ENCODE data around the gene GDPD4. TPM values are rescaled to one million over a fixed set of nuclear protein-coding genes. Genes with fewer than 3 reads are reported as not detected.

The GDPD4 gene
- total RNA-seq, 1 donor, result not detected

DNA sequence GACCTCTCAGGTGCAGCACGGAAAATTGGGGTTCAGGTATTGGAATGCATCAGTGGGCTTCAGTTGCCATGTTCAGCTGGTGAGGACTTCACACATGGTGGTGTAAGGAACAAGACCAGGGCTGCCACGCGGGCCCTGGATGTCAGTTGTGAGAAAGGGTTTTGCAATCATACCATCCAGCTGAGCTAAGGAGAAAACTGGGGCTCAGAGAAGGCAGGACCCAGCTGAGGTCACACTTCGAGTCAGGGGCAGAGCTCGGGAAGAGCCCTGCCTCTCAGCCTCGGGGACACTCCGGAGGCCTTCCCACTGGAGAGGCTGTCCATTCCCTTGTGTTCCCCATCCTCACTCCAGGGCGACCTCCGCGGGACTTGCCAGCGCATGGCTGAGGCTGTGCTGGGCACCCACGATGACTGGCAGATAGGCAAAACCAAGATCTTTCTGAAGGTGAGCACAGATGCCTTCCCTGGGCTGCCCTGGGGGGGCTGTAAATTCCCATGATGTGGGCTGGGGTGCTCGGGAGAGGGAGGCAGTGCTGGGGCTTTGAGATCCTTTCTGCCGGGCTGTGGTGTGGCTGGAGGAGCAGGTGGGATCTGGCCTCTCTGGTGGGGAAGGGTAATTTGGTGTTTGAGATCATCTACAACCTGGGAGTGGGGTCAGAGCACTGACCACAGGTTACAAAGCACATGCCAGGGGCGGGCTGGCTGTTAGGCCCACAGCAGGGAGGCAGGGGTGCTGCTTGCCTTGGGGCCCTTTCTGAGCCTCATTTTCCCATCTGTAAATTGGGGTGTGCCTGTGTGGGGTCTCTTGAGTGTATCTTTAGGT, 126.3 kb downstream of the GDPD4 start:
- no peaks in the 10 kb centered on the region for H3K9me3 ChIP-seq (ENCODE audit: low read depth, low read length)
- H3K4me3 ChIP-seq (ENCODE audit: low read length), result no peak overlapping the region
- H3K4me1 ChIP-seq (ENCODE audit: insufficient read depth, low read length), result peaks cover 23% of the 10 kb centered on the region
- no peaks in the 10 kb centered on the region for H3K27me3 ChIP-seq (ENCODE audit: insufficient read depth, low read length)

DNA sequence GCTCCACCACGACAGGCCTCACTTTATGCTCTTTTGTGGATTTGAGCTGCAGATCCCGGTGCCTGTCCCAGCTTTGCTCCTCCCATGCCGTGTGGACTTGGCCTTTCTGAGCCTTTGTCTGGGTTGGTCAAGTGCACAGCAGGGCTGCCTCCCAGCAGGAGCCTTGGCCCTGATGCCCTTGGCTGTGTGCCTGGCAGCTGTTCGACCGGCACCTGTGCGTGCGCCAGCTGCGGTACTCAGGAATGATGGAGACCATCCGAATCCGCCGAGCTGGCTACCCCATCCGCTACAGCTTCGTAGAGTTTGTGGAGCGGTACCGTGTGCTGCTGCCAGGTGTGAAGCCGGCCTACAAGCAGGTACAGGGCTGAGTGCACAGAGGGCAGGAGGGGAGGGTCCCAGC, 126.9 kb downstream of the GDPD4 start:
- H3K9me3 ChIP-seq (ENCODE audit: low read depth, low read length), result no peaks in the 10 kb centered on the region
- H3K27me3 ChIP-seq (ENCODE audit: insufficient read depth, low read length), result no peaks in the 10 kb centered on the region
- H3K4me3 ChIP-seq (ENCODE audit: low read length), result no peak overlapping the region
- peaks cover 23% of the 10 kb centered on the region for H3K4me1 ChIP-seq (ENCODE audit: insufficient read depth, low read length)

DNA sequence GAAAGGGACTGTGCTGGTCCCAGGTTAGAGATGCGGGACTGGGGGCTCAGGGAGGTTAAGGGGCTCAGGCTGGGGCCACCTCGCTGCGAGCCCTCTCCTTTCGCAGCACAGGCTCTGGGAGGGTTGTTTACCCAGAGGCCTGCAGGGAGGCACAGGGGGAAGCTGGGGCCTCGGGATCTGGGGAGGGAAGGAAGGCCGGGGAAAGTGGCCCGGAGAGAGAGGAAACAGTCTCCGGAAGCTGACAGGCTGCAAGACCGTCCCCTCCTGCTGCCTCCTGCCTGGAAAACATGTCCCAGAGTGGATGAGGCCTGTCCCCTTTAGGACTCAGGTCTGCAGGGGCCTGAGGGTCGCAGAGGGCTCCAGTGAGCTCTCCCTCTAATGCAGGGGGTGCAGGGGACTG, 128.0 kb downstream of the GDPD4 start:
- H3K9me3 ChIP-seq (ENCODE audit: low read depth, low read length), result no peaks in the 10 kb centered on the region
- H3K4me1 ChIP-seq (ENCODE audit: insufficient read depth, low read length), result peaks cover 23% of the 10 kb centered on the region
- no peaks in the 10 kb centered on the region for H3K27me3 ChIP-seq (ENCODE audit: insufficient read depth, low read length)
- no peak overlapping the region for H3K4me3 ChIP-seq (ENCODE audit: low read length)

GRCh38 chr11:77172666-77172982, 128.9 kb downstream of the GDPD4 start:
- Histone ChIP-seq H3K9me3 (ENCODE audit: low read depth, low read length) (no peaks in the 10 kb centered on the region), H3K27me3 (ENCODE audit: insufficient read depth, low read length) (no peaks in the 10 kb centered on the region), H3K4me3 (ENCODE audit: low read length) (no peak overlapping the region)

GRCh38 chr11:77171885-77172665, 129.4 kb downstream of the GDPD4 start:
- Histone ChIP-seq H3K4me3 (ENCODE audit: low read length) (no peak overlapping the region), H3K9me3 (ENCODE audit: low read depth, low read length) (no peaks in the 10 kb centered on the region), H3K4me1 (ENCODE audit: insufficient read depth, low read length) (peaks cover 23% of the 10 kb centered on the region), H3K27me3 (ENCODE audit: insufficient read depth, low read length) (no peaks in the 10 kb centered on the region)

More at GRCh38 chr11:77172666-77172982, 128.9 kb downstream of the GDPD4 start:
- peaks cover 23% of the 10 kb centered on the region for H3K4me1 ChIP-seq (ENCODE audit: insufficient read depth, low read length)

- peaks cover 20% of the 10 kb centered on the region for H3K4me1 ChIP-seq (ENCODE audit: insufficient read depth, low read length)
- no peak overlapping the region for H3K4me3 ChIP-seq (ENCODE audit: low read length)
- no peaks in the 10 kb centered on the region for H3K27me3 ChIP-seq (ENCODE audit: insufficient read depth, low read length)
Observed at GRCh38 chr11:77171254-77171653, 130.2 kb downstream of the GDPD4 start.

DNA sequence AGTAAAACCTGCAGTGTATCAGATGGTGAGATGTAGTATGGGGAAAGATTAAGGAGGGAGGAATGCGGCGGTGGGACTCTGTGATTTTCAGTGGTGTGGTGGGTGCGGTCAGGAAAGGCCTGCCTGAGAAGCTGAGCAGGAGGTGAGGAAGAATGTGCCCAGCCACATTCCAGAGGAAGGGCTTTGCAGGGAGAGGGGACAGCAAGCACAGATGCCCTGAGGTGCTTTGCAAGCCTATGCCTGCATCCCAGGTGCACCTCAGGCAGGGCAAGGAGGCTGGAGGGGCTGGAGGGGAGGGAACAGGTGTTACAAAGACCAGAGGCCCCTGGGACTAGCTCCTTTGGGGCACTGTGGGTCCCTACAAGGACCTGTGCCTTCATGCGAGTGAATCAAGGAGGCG, 131.4 kb downstream of the GDPD4 start:
- Histone ChIP-seq H3K4me1 (ENCODE audit: insufficient read depth, low read length) (peaks cover 9% of the 10 kb centered on the region), H3K9me3 (ENCODE audit: low read depth, low read length) (no peaks in the 10 kb centered on the region), H3K27me3 (ENCODE audit: insufficient read depth, low read length) (no peaks in the 10 kb centered on the region), H3K4me3 (ENCODE audit: low read length) (no peak overlapping the region)

More at GRCh38 chr11:77171254-77171653, 130.2 kb downstream of the GDPD4 start:
- H3K9me3 ChIP-seq (ENCODE audit: low read depth, low read length), result no peaks in the 10 kb centered on the region

- no peaks in the 10 kb centered on the region for H3K4me1 ChIP-seq (ENCODE audit: insufficient read depth, low read length)
- no peak overlapping the region for H3K4me3 ChIP-seq (ENCODE audit: low read length)
- H3K27me3 ChIP-seq (ENCODE audit: insufficient read depth, low read length), result no peaks in the 10 kb centered on the region
- no peaks in the 10 kb centered on the region for H3K9me3 ChIP-seq (ENCODE audit: low read depth, low read length)
Observed at GRCh38 chr11:77167791-77168190, 133.7 kb downstream of the GDPD4 start.

GRCh38 chr11:77167111-77167626, 134.3 kb downstream of the GDPD4 start:
- Histone ChIP-seq H3K27me3 (ENCODE audit: insufficient read depth, low read length) (no peaks in the 10 kb centered on the region), H3K9me3 (ENCODE audit: low read depth, low read length) (no peaks in the 10 kb centered on the region), H3K4me1 (ENCODE audit: insufficient read depth, low read length) (no peaks in the 10 kb centered on the region), H3K4me3 (ENCODE audit: low read length) (no peak overlapping the region)

Other genes starting within 250 kb of the GDPD4 start
- gene CAPN5, start 234.7 kb downstream of the GDPD4 start, total RNA-seq, result 1.4 TPM
- gene OMP, start 198.8 kb downstream of the GDPD4 start, total RNA-seq, result not detected
- 1.5 TPM for gene MYO7A, start 173.4 kb downstream of the GDPD4 start, total RNA-seq
- gene PAK1, start 172.4 kb upstream of the GDPD4 start, total RNA-seq, result 29.2 TPM